GM21447 (cell line): ENCODE data around the gene PTGFRN.

Experiments
- ATAC-seq: cut with Tn5 transposase; IDR thresholded peaks from one replicate; pipeline ENCODE4 v1.9.1; 2021; ENCODE audit not compliant: unreplicated experiment

PTGFRN gene

DNA sequence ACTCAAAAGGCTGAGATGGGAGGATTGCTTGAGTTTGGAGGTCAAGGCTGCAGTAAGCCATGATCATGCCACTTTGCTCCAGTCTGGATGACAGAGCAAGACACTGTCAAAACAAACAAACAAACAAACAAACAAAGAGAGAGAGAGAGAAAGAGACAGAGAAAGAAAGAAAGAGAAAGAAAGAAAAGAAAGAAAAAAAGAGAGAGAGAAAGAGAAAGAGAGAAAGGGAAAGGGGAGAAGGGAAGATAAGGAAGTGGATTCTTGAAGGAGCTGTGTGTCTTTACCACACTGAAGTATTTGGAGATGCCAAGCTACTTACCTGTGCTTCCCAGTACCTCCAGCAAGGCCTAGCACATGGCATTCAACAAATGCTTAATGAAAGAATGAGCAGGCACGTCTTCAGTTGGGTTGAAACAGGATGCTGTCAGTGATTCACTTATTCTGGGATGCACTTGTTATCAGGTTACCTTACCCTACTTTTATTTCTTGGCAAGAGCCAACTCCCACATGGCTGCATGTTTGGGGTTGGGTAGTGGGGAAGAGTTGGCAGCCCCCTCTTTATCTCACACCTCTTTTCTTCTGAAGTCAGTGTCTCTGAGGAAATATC is 120.7 kb downstream of the PTGFRN start:
- ATAC-seq, result no peak

DNA sequence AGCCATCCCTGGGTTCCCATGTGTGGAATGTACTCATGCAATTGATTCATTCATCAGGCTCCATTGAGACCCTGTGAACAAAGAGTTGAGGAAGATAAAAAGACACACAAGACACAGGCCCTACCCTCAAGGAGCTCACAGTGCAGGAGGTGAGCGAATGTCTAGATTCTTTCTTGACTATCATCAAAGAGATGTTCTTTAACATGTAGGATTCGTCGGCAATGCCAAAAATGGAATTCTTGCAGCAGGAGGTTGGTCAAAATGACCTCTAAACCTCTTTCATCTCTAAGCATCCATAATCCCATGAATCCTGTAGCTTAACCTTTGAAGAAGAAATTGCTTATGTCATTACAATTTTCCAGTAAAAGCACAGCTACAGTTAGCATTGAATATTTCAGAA is 122.5 kb downstream of the PTGFRN start:
- no peak for ATAC-seq

DNA sequence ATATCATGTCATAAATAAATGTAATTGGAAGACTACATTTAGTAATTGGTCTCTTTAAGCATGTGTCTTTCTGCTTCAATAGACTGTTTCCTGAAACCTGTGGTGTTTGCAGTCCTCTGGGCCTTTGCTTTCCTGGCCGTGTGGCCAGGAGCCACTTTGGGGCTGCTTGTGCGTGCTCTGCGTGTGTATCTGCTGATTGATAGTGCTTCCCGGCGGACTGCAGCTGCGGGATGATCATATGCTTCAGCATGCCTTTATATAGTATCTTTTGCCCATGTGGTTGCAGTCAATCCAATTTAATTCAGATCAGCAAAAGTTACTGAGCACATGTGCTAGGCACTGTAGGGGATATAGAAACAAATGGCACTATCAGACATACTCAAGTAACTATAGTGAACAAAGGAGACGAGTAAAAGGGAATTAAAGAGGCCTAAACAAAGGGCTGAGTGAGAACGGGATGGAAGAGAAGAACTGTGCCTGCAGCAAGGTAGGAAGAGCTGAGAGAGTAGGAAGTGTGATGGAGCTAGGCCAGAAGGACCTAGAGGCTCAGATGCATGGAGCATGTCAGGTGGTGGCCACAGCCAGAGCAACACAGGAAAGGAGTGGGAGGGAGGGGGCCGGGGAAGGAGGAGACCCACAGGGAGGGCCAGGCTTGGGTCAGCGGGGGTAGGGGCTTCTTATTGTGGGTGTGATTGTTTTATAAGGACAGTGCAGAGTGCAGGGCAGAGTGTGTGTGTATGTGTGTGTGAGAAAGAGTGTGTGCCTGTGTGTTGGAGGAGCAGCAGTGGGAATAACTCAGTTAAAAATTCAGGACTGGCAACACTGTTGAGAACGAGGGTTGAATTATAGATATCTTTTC is 123.2 kb downstream of the PTGFRN start:
- ATAC-seq, result no peak

DNA sequence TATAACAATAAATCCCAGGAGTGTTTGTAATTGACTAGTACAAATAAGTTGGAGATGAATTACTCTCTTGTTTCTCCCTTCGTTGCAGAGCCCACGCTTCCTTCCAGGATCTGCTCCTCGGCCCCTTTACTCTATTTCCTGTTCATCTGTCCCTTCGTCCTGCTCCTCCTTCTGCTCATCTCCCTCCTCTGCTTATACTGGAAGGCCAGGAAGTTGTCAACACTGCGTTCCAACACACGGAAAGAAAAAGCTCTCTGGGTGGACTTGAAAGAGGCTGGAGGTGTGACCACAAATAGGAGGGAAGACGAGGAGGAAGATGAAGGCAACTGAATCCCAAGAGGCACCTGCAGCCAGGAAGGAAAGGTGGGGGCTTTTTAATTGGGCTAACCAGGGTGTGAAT is 124.1 kb downstream of the PTGFRN start:
- ATAC-seq, result no peak

DNA sequence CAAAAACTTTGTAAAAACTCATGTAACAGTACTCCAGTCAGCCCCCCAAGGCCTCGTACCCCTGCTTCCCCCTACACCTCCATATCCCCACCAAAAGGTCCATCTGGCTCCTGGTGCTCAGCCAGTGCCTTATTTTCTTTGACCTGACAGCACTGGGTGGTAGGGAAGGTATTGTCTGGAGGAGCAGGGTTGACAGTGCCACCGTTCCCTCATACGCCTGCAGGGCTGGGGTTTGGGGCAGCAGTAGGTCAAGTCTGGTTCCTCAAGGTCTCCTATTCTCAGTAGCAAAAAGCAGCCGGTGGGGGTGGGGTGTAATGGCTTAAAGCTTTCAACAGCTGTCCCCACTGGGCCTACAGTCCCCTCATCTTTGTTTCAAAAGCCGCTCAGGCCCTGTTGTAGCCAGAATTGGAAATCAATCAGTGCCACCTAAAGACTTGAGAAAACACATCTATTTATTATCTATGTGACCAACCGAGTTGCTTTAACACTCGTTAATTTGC is 125.1 kb downstream of the PTGFRN start:
- ATAC-seq, result no peak

DNA sequence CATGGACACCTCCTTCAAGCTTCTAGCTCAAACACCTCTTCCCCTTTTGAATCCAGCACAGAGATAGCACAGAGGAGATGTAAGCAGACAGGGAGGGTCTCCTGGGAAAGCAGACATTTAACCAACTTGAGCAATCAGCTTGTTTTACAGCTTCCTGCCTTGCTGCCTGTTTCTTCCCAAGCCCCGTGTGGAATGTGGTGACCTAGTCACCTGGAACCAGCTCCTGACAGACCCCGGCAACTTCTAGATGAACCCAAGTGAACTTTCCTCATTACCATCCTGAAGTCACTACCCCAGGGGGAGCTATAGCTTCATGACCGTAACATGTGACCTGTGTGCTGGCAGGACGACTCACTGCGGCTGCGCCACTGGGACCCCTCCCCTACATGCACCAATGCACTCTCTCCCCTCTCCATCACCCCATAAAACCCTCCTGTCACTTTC is 126.3 kb downstream of the PTGFRN start:
- no peak for ATAC-seq

DNA sequence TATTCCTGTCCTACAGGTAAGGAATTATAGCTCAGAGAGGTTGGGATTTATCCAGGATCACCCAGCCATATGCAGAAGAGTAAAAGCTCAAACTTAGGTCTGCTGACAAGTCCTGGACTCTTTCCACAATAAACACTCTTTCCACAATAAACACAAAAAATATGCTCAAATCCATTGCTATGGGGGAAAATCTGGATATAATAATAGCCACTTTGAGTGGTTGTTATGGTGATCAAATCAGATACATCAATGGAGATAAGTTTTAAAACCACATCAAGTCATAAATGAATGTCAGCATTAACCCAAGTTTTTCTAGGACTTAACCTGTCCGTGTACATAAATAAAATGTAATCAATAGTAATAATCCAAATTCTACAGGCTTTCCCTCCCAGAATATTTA is 128.1 kb downstream of the PTGFRN start:
- no peak for ATAC-seq

DNA sequence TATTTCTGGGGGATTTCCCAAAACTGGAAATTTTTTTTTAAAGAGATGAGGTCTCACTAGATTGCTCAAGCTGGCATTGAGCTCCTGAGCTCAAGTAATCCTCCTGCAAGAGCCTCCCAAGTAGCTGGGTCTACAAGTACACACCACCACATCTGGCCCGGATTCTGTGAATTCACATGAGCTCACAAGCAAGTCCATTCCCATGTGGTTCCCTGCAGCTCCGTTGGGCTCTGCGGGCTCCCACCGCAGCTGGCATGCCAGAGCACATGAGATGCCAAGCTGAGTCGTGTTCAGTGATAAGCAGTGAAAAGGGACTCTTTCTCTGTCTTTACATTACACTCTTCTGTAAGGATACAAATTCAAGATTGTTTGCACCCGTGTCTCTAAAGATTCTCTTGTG is 128.5 kb downstream of the PTGFRN start:
- ATAC-seq, result no peak
